NCI-H748 (cell line): ENCODE measurements around the gene LGMN.
"Not testable (repeated sequence)": the region's sequence is repeated elsewhere in the genome, so short reads cannot be mapped to it uniquely, and the experiment has no call there.

ENCODE experiments used
- DNase-seq: peaks from one replicate; lab custom pipeline; 2025; ENCODE audit not compliant: unreplicated experiment; lab: John Stamatoyannopoulos, UW

Gene LGMN

DNA sequence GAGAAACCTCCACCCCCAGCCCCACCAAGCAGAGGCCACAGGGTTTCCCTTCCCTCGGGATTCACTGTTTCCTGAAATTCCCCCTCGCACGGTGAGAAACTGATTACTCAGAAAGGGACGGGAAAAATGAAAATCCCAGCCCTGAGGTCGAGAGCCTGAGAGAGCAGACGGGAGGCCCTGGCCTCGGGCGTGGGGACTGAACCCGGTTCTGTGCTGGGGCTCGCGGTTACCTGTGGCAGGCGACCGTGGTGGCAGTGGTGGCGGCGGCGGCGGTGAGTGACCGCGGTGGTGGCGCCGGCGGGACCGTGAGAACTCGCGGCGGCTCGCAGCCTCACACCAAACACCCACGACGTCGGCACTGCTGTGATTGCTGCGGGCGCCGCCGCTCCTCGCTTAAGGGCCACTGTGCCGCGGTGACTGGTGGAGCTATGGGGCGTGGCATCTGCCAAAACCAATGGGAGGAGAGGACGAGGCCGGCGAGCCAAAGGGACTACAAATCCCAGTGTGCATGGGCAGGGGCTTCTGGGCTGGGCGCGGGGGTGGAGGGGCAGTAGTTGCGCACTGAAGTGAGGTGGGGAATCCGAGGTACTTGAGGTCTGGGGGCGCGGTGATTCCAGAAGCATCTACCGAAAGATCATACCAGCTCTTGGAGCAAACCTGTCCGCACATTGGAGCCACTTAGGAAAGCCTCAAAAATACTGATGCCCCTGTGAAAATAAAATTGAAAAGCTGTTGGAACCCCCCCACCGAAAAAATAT is at the start of gene LGMN:
TSS of gene LGMN (minus strand) at position 369 of the 758 bp plus-strand sequence. CDS start 15,841 bp downstream, outside the sequence.
- peak; percentile 99 for DNase-seq

DNA sequence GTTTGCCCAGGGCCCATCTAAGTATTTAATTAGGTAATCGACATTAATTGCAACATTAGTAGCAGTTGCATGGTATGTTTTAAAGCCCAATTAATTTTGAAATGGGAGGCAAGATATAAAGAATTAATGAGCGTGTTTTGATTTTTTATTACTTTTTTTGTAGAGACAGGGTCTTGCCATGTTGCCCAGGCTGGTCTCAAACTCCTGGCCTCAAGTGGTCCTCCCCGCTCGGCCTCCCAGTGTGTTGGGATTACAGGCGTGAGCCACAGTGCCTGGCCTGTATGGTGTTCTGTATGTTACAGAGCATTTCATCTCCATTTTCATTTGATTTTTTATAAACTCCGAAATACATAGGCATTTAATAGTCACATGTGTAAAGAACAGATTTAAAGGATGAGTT is 46.5 kb upstream of the LGMN start:
- DNase-seq, result no peak

DNA sequence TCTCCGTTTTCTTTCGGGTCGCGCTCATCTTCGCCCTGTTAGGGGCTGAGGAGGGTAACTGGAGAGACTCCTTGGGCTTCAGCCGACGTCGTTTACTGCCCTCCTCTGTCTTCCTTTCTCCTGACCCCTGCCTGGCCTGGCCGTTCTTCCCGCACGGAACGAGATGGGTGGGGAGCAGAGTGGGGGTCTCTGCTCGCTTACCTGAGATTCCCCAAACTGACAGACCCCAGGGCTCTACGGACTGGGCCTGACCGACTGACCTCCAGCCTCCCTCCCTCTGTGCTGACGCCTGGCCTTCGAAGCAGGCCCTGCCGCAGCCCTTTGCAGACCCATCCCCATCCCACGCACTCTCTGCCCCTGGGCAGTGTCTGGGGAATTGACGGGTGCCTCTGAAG is 46.1 kb upstream of the LGMN start:
- peak; percentile 55 for DNase-seq

DNA sequence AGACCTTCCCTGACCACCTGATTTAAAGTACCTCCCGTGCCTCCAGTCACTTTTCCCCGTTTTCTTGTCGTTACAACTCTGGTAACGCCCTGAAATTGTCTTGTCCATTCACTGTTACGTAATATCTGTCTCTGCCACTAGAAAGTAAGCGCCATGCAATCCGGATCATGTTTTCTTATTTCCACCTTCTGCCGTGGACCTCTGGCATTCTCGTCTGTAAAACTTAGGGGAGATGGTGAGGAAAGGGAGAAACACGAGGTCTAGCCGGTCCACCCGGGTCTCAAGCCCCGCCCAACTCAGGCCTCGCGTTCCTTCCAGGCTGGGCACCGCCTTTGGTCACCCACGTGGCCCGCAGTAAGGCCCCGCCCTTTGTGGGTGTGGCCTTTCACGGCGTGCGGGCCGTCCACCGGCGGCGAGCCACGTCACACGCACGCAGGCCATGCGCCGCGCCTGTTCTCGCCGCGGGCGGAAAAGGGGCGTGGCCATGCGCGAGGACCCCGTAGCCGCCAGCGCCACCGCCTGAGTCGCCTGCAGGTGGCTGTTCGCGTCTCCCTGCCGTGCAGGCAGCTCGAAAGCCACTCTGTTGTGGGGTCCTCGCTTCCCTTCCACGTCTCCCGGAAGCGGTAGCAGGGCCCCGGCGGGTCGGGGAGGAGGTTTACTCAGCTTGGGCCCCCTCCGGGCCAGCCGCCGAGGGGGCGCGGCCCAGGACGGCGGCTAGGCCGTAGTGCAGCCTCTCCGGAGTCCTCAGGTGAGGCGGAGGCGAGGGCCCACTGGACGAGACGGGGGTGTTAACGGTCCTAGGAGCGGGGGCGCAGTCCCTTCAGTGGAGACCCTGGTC is 45.5 kb upstream of the LGMN start, which contains the start of gene GOLGA5:
TSS of gene GOLGA5 (plus strand) at position 597 of the 838 bp plus-strand sequence. CDS start 3,133 bp downstream, outside the sequence.
- peak; percentile 100 for DNase-seq

DNA sequence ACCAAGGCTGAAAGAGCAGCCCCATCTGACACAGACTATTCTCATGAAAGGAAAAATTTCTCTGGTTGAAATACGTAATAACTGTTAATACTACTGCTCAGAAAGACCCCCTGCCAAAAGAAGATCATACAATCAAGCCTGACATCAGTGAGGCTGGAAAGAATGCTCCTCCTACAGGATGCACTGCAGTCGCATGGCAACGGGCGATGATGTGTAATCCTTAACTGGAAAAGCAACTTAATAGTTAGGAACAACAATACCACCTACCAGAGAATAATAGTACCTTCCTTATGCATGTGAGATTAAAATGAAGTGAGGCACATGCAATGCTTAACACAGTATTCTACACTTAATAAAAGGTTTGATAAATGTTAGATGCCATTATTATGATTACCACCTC is 44.5 kb upstream of the LGMN start:
- peak; percentile 45 for DNase-seq

GRCh38 chr14:92789457-92790089 is 41.1 kb upstream of the LGMN start:
- no peak for DNase-seq

GRCh38 chr14:92787554-92787953 is 39.1 kb upstream of the LGMN start:
- DNase-seq, result no peak

DNA sequence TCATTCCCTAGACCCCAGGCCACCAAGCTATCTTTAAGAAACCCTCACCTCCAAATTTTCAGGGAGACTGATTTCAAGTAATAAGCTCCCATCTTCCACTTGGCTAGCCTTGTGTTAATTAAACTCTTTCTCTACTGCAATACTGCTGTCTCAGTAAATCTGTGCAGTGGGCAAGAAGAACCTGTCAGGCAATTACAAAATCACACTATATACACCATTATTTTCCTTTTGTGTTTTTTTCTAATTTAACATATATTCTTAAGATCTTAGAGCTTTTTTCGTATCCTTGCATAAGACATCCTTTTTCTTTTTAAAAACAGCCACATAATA is 38.0 kb upstream of the LGMN start:
- no peak for DNase-seq

- no peak for DNase-seq
These were observed 37.4 kb upstream of the LGMN start for GRCh38 chr14:92785667-92786426.

- peak; percentile 83 for DNase-seq
These were observed 35.5 kb upstream of the LGMN start for GRCh38 chr14:92783813-92784431.

- no peak for DNase-seq
These were observed 32.9 kb upstream of the LGMN start for GRCh38 chr14:92781350-92781749.

- DNase-seq, result no peak
These were observed 32.2 kb upstream of the LGMN start for GRCh38 chr14:92780444-92781232.

DNA sequence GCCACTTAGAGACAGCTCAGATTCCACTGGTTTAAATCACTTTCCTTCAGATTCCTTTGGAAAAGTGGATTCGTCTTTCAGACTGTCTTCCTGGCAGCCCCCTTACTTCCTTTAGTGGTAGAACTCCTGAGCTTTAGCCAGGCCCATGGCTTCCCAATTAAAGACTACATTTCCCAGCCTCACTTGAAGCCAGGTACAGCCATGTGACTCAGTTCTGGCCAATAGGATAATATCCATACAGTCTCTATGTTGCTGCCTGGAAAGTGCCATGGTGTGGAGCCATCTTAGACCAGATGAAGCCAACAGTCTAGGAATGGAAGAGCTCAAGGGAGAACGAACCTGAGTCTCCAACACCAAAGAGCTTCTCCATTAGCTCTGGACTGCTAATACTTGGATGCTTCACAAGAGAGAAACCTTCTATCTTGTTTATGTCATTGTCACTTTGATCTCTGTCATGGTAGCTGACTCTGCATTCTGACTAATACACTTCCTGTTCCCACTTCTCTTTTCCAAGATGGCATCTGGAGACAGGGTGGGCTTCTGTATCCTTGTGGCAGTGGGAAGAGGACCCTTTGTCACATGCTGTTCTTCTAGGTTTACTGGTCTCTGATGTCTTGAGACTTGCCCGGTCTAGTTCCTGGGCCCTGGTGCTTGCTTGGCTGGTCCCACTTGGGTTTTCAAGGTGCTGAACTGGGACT is 30.6 kb upstream of the LGMN start:
- peak; percentile 32 for DNase-seq

GRCh38 chr14:92775292-92775691 is 26.9 kb upstream of the LGMN start:
- not testable (repeated sequence) for DNase-seq

GRCh38 chr14:92774572-92774971 is 26.1 kb upstream of the LGMN start:
- no peak for DNase-seq

DNA sequence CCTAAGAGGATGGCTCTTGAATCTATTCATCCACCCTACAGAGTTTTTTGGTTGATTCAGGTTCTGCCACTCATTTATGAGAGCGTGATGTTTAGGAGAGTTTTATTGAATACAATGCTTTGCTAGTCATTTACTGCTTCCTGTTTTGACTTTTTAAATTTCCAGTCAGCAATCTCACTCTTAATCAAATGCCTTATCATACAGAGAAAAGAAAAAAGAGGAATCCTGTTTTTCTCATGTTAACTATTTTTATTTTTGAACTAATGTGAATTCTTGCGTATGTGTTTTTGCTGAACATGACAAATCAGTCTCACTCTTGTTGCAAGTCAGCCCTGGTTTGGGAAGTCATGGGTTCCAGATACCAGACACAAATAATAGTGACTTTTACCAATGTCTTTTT is 22.1 kb upstream of the LGMN start:
- DNase-seq, result no peak

GRCh38 chr14:92768795-92769194 is 20.4 kb upstream of the LGMN start:
- no peak for DNase-seq

- DNase-seq, result not testable (repeated sequence)
These were observed 19.8 kb upstream of the LGMN start for GRCh38 chr14:92768236-92768635.
